ENCODE measurements around the gene ZFAND3. TPM values are rescaled to one million over a fixed set of nuclear protein-coding genes. Genes with fewer than 3 reads are reported as not detected.

Gene ZFAND3
- polyA plus RNA-seq, 1 donor from 2014 or later: 19.7 TPM

DNA sequence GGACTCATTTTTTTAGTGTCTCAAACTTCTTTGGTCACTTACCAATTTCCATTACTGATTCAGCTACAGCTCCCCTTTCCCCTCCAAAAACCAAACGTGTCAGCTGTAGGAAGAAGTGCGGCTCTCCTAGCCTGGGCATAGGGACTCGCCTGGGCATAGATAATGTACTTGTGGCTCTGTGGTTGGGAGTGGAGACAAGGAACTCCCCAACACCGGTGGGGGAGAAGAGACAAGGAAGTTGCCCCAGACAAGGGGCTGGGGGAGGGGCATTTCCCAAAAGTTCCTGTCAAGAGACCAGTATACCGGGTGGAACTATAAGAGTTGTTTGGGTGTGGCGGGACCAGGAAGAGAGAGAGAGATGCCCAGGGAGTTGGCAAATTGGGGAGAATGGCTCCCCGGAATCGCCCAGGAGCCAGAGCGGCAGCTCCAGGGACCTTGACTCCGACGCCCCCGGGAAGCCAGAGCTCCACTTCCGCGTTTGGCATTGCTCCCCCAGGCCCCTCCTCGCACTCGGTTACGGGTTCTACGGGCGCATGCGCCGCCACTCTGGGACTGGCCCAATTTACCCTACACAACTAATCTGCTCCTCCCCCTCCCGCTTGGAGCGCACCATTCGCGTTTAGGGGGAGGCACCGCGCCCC is 871 bp upstream of the ZFAND3 start:
- TF ChIP-seq REST (IDR thresholded peaks at IDR 0.05; ENCODE audit: borderline replicate concordance) (no peak), SMC3 (conservative IDR thresholded peaks at IDR 0.05; ENCODE audit: poor library complexity) (peak; percentile 32), POLR2AphosphoS5 (IDR thresholded peaks at IDR 0.05) (peak; percentile 50)
- no peaks in the 10 kb centered on the region for H3F3A ChIP-seq (ENCODE audit: insufficient read depth, low read length, poor library complexity, severe bottlenecking)

GRCh38 chr6:37819802-37820717 is 533 bp downstream of the ZFAND3 start:
- Histone ChIP-seq H3K27me3 (ENCODE audit: insufficient read depth, low read depth, low read length) (no peaks in the 10 kb centered on the region), H3F3A (ENCODE audit: insufficient read depth, low read length, poor library complexity, severe bottlenecking) (no peaks in the 10 kb centered on the region), H3K4me3 (ENCODE audit: low read length) (peak overlapping the region; percentile 85), H4K20me1 (ENCODE audit: insufficient read depth) (peaks cover 11% of the 10 kb centered on the region), H3K9ac (ENCODE audit: low read length) (peak overlapping the region; percentile 98), H2AFZ (ENCODE audit: low read depth, low read length) (no peak overlapping the region), H3K9me3 (ENCODE audit: low read length) (no peaks in the 10 kb centered on the region), H3K79me2 (replicated peaks; ENCODE audit: insufficient read depth, low read length) (peaks cover 47% of the 10 kb centered on the region), H3K27ac (ENCODE audit: low read length) (peak overlapping the region; percentile 98), H3K36me3 (ENCODE audit: insufficient read depth, low read length) (no peaks in the 10 kb centered on the region), H3K4me2 (ENCODE audit: low read length) (peak overlapping the region; percentile 92), H3K9me2 (ENCODE audit: insufficient read depth, low read length) (no peaks in the 10 kb centered on the region)
- TF ChIP-seq, protein P1, sequence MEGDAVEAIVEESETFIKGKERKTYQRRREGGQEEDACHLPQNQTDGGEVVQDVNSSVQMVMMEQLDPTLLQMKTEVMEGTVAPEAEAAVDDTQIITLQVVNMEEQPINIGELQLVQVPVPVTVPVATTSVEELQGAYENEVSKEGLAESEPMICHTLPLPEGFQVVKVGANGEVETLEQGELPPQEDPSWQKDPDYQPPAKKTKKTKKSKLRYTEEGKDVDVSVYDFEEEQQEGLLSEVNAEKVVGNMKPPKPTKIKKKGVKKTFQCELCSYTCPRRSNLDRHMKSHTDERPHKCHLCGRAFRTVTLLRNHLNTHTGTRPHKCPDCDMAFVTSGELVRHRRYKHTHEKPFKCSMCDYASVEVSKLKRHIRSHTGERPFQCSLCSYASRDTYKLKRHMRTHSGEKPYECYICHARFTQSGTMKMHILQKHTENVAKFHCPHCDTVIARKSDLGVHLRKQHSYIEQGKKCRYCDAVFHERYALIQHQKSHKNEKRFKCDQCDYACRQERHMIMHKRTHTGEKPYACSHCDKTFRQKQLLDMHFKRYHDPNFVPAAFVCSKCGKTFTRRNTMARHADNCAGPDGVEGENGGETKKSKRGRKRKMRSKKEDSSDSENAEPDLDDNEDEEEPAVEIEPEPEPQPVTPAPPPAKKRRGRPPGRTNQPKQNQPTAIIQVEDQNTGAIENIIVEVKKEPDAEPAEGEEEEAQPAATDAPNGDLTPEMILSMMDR (IDR thresholded peaks at IDR 0.05; ENCODE audit: poor library complexity, severe bottlenecking): no peak
- TF ChIP-seq REST (IDR thresholded peaks at IDR 0.05; ENCODE audit: borderline replicate concordance) (no peak), EZH2 (IDR thresholded peaks at IDR 0.05; ENCODE audit: borderline replicate concordance, insufficient read depth, low read length, poor library complexity, severe bottlenecking) (no peak), SMC3 (conservative IDR thresholded peaks at IDR 0.05; ENCODE audit: poor library complexity) (peak; percentile 29)

More for the DNA sequence above, 871 bp upstream of the ZFAND3 start:
- no peaks in the 10 kb centered on the region for H3K9me2 ChIP-seq (ENCODE audit: insufficient read depth, low read length)
- H3K27ac ChIP-seq (ENCODE audit: low read length): peak overlapping the region; percentile 98
- H3K4me2 ChIP-seq (ENCODE audit: low read length): peak overlapping the region; percentile 92
- H3K4me3 ChIP-seq (ENCODE audit: low read length): peak overlapping the region; percentile 85
- no peaks in the 10 kb centered on the region for H3K27me3 ChIP-seq (ENCODE audit: insufficient read depth, low read depth, low read length)
- peak overlapping the region; percentile 88 for H2AFZ ChIP-seq (ENCODE audit: low read depth, low read length)
- H4K20me1 ChIP-seq (ENCODE audit: insufficient read depth): peaks cover 11% of the 10 kb centered on the region
- H3K9me3 ChIP-seq (ENCODE audit: low read length): no peaks in the 10 kb centered on the region
- H3K36me3 ChIP-seq (ENCODE audit: insufficient read depth, low read length): no peaks in the 10 kb centered on the region
- peak overlapping the region; percentile 98 for H3K9ac ChIP-seq (ENCODE audit: low read length)
- H3K79me2 ChIP-seq (replicated peaks; ENCODE audit: insufficient read depth, low read length): peaks cover 36% of the 10 kb centered on the region

All from neural cell (in vitro differentiated cells).